HepG2 (cell line): ENCODE measurements around the gene DCDC2C. TPM values are rescaled to one million over a fixed set of nuclear protein-coding genes. Genes with fewer than 3 reads are reported as not detected.

ENCODE experiments used
- ATAC-seq: fragments of 200-7000 bp; cut with Tn5 transposase; 3 replicates; pipeline ENCODE4 v1.9.1; 2020; ENCODE audit warnings: mild to moderate bottlenecking, moderate library complexity
- BruUV-seq: library from RNA; stranded (reverse); fragments of 400-500 nt; replicated peaks from 2 replicates; lab custom pipeline; 2021; lab: Mats Ljungman, UMichigan
- CTCF ChIA-PET: fragments of 300-600 bp; formaldehyde crosslinking; extraction: SDS; loops from one replicate; lab custom pipeline; 2021; ENCODE audit warnings: low total read pairs, inconsistent platforms, low intra/inter-chr PET ratio; lab: Yijun Ruan, JAX
- POLR2A ChIA-PET: fragments of 350-600 bp; sonication (Branson Sonifier 250); formaldehyde crosslinking; loops from one replicate; lab custom pipeline; 2020; ENCODE audit warnings: antibody characterized with exemption, inconsistent platforms; lab: Yijun Ruan, JAX
- DNase-seq: peaks from one replicate; pipeline ENCODE4 v3.0.0-alpha.2; 2015; ENCODE audit warnings: low spot score
- FAIRE-seq: peaks from 3 replicates; lab custom pipeline; 2011; peaks lifted over from hg19 to GRCh38; lab: Jason Lieb, UNC
- H2AFZ ChIP-seq: one replicate; pipeline ENCODE4 v1.6.1; 2011; ENCODE audit warnings: low read length, inconsistent platforms
- H3K27ac ChIP-seq: fragments of 300-600 bp; 3 replicates; pipeline ENCODE4 v1.8.0; 2011; ENCODE audit warnings: mixed run types, mild to moderate bottlenecking, mixed read lengths, low read length, inconsistent platforms; ENCODE audit not compliant: insufficient read depth; ENCODE audit errors: extremely low read length
- H3K27me3 ChIP-seq, 2 experiments: fragments of 200-600 bp in 1 of 2; 2 replicates in 1 of 2; 3 replicates in 1 of 2; pipeline versions ENCODE4 v1.6.0 to v1.8.0; 2011; ENCODE audit warnings: low read length in 2 of 2, mild to moderate bottlenecking in 2 of 2, moderate library complexity in 2 of 2, inconsistent platforms in 1 of 2; ENCODE audit not compliant: insufficient read depth in 2 of 2, control insufficient read depth in 1 of 2
- H3K36me3 ChIP-seq, 2 experiments: fragments of 200-600 bp in 1 of 2; replicated peaks in 1 of 2; 2 replicates in 1 of 2; 3 replicates in 1 of 2; pipeline versions ENCODE4 v1.5.1 to v1.8.0; 2011; ENCODE audit warnings: low read length in 2 of 2, inconsistent platforms in 1 of 2; ENCODE audit not compliant: insufficient read depth in 2 of 2, control insufficient read depth in 1 of 2
- H3K4me1 ChIP-seq: 2 replicates; pipeline ENCODE4 v1.5.1; 2012; ENCODE audit warnings: low read length, inconsistent platforms; ENCODE audit not compliant: insufficient read depth
- H3K4me2 ChIP-seq: 2 replicates; pipeline ENCODE4 v1.6.0; 2011; ENCODE audit warnings: low read depth, low read length, inconsistent platforms
- H3K4me3 ChIP-seq, 3 experiments: fragments of 200-600 bp in 1 of 3; sonication (generic), shearing (Covaris generic) in 1 of 3; replicated peaks in 1 of 3; 2 replicates each; pipeline ENCODE4 v1.5.1; 2011 to 2016; ENCODE audit warnings: low read length in 3 of 3, inconsistent platforms in 2 of 3, low read depth in 2 of 3, mild to moderate bottlenecking in 2 of 3, control low read depth in 1 of 3, mixed read lengths in 1 of 3; ENCODE audit not compliant: insufficient read depth in 1 of 3
- H3K79me2 ChIP-seq: one replicate; pipeline ENCODE4 v1.6.1; 2011; ENCODE audit warnings: low read length, inconsistent platforms; ENCODE audit not compliant: insufficient read depth
- H3K9ac ChIP-seq: 2 replicates; pipeline ENCODE4 v1.6.0; 2011; ENCODE audit warnings: mild to moderate bottlenecking, low read depth, low read length, inconsistent platforms; ENCODE audit not compliant: insufficient read depth
- H3K9me3 ChIP-seq: 2 replicates; pipeline ENCODE4 v1.5.1; 2012; ENCODE audit warnings: mild to moderate bottlenecking, low read length
- H4K20me1 ChIP-seq: 2 replicates; pipeline ENCODE4 v1.6.0; 2011; ENCODE audit warnings: inconsistent platforms, mild to moderate bottlenecking, low read length, moderate library complexity; ENCODE audit not compliant: insufficient read depth
- BCL6 ChIP-seq: IDR thresholded peaks from 2 replicates; pipeline ENCODE4 v1.6.1; 2016; ENCODE audit warnings: missing genetic modification reagents, missing compliant biosample characterization
- CEBPB ChIP-seq: IDR thresholded peaks from 2 replicates; pipeline ENCODE4 v1.6.1; 2011; ENCODE audit warnings: low read depth, low read length, improper control_type of control experiment, borderline replicate concordance
- HES4 ChIP-seq: sonication (generic); formaldehyde crosslinking; IDR thresholded peaks from 2 replicates; pipeline ENCODE4 v1.9.0; 2021; ENCODE audit warnings: mild to moderate bottlenecking, missing genetic modification reagents, borderline replicate concordance
- JDP2 ChIP-seq: sonication (generic); formaldehyde crosslinking; IDR thresholded peaks from 2 replicates; pipeline ENCODE4 v1.8.1; 2022; ENCODE audit warnings: missing genetic modification reagents, borderline replicate concordance
- KAT2B ChIP-seq: fragments of 150-350 bp; IDR thresholded peaks from 2 replicates; pipeline ENCODE4 v1.6.1; 2014; ENCODE audit warnings: low read depth, low read length, borderline replicate concordance
- ZFP36L1 ChIP-seq: sonication (generic); formaldehyde crosslinking; IDR thresholded peaks from 2 replicates; pipeline ENCODE4 v1.8.0; 2022; ENCODE audit warnings: mild to moderate bottlenecking, missing genetic modification reagents, moderate library complexity
- ZKSCAN1 ChIP-seq: fragments of 150-350 bp; IDR thresholded peaks from 2 replicates; pipeline ENCODE4 v1.6.1; 2014; ENCODE audit warnings: low read length
- ZNF124 ChIP-seq: sonication (generic); formaldehyde crosslinking; IDR thresholded peaks from 2 replicates; pipeline ENCODE4 v1.4.0; 2020; ENCODE audit warnings: missing genetic modification reagents
- ZNF777 ChIP-seq: sonication (generic); formaldehyde crosslinking; IDR thresholded peaks from 2 replicates; pipeline ENCODE4 v1.4.0; 2020; ENCODE audit warnings: missing genetic modification reagents
- ZNF841 ChIP-seq: sonication (generic); formaldehyde crosslinking; IDR thresholded peaks from 2 replicates; pipeline ENCODE4 v1.8.1; 2023; ENCODE audit warnings: missing genetic modification reagents, borderline replicate concordance
- WGBS: methylation state at CpG from one replicate; pipeline ENCODE4 v1.1.6; 2017; ENCODE audit warnings: low lambda C conversion rate; 5-methylcytosine and 5-hydroxymethylcytosine counted together
- in situ Hi-C: cut with HindIII; loops from 2 replicates; pipeline ENCODE4 v1.10.0; 2017; ENCODE audit warnings: low pct_unique_long_range_greater_than_20kb; ENCODE audit not compliant: extremely low pct_ligation_motif_present
- intact Hi-C: fragments of 100-400 bp; cut with micrococcal nuclease; formaldehyde crosslinking; loops from one replicate; pipeline ENCODE4 v1.10.0; 2022; ENCODE audit not compliant: unreplicated experiment
- polyA plus RNA-seq, 8 experiments: library from polyadenylated mRNA; depleted of rRNA in 3 of 8; stranded (reverse) in 7 of 8; unstranded in 1 of 8; fragments of >200 nt; fragmentation: Illumina TruSeq in 4 of 8; extraction: Trizol in 4 of 8; gene quantifications; 2 replicates each; pipeline versions ENCODE4 v1.2.1 to v1.2.3, GENCODE V29; 2011 to 2016; ENCODE audit warnings: low read depth in 4 of 8, missing spikeins in 1 of 8, mixed read lengths in 1 of 8; ENCODE audit not compliant: insufficient read depth in 1 of 8
- total RNA-seq, 5 experiments: library from RNA; depleted of rRNA; stranded (reverse); fragments of >200 nt; fragmentation: Illumina TruSeq; extraction: Trizol; gene quantifications; 2 replicates each; pipeline ENCODE4 v1.2.3, GENCODE V29; 2016; ENCODE audit warnings: low read depth in 1 of 5
- TF ChIP-seq, protein P1 (sequence below), 2 experiments: fragments of 450-650 bp in 1 of 2; sonication (generic) in 1 of 2; formaldehyde crosslinking; IDR thresholded peaks; 2 replicates each; pipeline versions ENCODE4 v1.5.0 to v1.8.0; 2020 to 2022; ENCODE audit warnings: mild to moderate bottlenecking in 1 of 2, missing genetic modification reagents in 1 of 2

The DCDC2C gene
- total and polyA plus RNA-seq, 2 of the 13 experiments (the other 11 are each of a cell fraction or from before 2014, with no cell fraction given): not detected

DNA sequence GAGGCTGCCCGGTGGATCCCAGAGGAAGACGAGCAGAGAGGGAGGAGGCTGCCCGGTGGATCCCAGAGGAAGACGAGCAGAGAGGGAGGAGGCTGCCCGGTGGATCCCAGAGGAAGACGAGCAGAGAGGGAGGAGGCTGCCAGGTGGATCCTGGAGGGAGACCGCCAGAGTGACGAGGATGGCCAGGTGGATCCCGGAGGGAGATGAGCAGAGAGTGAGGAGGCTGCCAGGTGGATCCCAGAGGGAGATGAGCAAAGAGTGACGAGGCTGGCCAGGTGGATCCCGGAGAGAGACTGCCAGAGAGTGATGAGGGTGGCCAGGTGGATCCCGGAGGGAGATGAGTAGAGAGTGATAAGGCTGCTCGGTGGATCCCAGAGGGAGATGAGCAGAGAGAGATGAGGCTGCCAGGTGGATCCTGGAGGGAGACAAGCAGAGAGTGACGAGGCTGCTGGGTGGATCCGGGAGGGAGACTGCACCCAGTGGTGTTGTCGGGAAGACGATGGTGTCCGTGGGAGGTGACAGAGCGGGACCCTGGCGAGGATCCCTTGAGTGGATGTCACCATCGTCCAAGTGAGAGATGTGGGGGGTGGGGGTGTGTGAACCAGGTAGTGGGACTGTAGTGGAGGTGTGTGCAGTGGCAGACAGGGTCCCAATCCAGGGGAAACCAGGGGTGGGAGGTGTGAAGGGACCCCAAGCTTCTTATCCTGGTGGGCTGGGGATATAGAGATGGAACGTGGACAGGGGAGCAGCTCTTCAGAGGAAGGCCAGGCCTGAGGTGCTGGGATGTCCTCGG is 22.3 kb downstream of the DCDC2C start (continued):
- TF ChIP-seq ZNF777 (CRISPR knock-in tag): no peak
- TF ChIP-seq HES4 (CRISPR knock-in tag): no peak
- no peak for TF ChIP-seq ZNF124 (CRISPR knock-in tag)
- TF ChIP-seq KAT2B: no peak
- TF ChIP-seq CEBPB: no peak
- no peak for TF ChIP-seq ZKSCAN1
- no peak for TF ChIP-seq BCL6 (CRISPR knock-in tag)
- no peak for TF ChIP-seq JDP2 (CRISPR knock-in tag)
- no peak for TF ChIP-seq ZFP36L1 (CRISPR knock-in tag)
- TF ChIP-seq, protein P1, sequence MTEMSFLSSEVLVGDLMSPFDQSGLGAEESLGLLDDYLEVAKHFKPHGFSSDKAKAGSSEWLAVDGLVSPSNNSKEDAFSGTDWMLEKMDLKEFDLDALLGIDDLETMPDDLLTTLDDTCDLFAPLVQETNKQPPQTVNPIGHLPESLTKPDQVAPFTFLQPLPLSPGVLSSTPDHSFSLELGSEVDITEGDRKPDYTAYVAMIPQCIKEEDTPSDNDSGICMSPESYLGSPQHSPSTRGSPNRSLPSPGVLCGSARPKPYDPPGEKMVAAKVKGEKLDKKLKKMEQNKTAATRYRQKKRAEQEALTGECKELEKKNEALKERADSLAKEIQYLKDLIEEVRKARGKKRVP (CRISPR knock-in tag; IDR thresholded peaks at IDR 0.05): no peak

DNA sequence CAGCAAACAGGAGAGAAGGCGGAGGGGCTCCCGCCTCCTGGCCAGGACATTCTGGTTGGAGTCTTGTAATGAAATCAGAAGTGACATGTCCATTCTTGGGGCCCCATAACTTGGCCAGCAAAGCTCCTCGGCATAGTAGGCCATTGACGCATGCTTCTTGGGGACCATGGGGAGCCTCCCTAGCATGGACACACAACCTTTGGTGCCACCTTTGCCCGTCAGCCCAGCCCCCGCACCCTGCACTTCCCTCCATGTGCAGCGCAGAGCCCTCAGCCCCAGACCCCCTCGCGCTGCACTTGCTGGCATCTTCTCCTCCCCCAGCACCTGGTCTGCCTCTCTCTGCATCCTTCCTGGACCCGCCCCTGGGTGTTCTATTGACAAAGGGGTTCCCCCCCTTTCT is 23.1 kb downstream of the DCDC2C start:
- ATAC-seq: no peak
- no peak overlapping the region for H3K9ac ChIP-seq
- peaks cover 6 to 79% of the 10 kb centered on the region in 2 experiments for H3K27me3 ChIP-seq
- TF ChIP-seq ZNF841 (CRISPR knock-in tag): no peak
- TF ChIP-seq, all 625 proteins: peak for 0
- Histone ChIP-seq H3K4me2 (no peak overlapping the region), H3K9me3 (no peaks in the 10 kb centered on the region), H3K79me2 (no peaks in the 10 kb centered on the region), H3K27ac (no peak overlapping the region), H3K4me1 (no peaks in the 10 kb centered on the region), H2AFZ (no peak overlapping the region), H3K36me3 (no peaks in the 10 kb centered on the region), H4K20me1 (no peaks in the 10 kb centered on the region), H3K4me3 (no peak overlapping the region)
- in situ Hi-C loops: no loop called here
- POLR2A ChIA-PET: no interaction called here
- DNase-seq: no peak
- 39% methylated on average over 10 of the region's 10 CpGs for WGBS
- FAIRE-seq: no peak
- intact Hi-C loops: no loop called here
- BruUV-seq: no TSS peak
- CTCF ChIA-PET: interaction anchor here (2.4 kb wide), 1 partner anchor 78 kb away, joined by 17 read pairs; no protein-coding TSS in a partner anchor
